Measurements from ENCODE around the gene CT55.

DNA sequence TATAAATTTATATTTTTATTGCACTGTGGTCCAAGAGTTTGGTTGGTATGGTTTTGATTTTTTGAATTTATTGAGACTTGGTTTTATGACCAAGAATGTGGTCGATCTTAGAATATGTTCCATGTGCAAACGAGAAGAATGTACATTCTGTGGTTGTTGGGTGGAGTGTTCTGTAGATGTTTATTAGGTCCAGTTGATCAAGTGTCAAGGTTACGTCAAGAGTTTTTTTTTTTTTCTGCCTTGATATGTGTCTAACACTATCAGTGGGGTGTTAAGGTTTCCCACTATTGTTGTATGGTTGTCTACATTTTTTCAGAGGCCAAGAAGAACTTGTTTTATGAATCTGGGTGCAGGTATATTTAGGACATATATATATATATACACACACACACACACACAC, 61.6 kb downstream of the CT55 start:
- TF ChIP-seq, protein P1, sequence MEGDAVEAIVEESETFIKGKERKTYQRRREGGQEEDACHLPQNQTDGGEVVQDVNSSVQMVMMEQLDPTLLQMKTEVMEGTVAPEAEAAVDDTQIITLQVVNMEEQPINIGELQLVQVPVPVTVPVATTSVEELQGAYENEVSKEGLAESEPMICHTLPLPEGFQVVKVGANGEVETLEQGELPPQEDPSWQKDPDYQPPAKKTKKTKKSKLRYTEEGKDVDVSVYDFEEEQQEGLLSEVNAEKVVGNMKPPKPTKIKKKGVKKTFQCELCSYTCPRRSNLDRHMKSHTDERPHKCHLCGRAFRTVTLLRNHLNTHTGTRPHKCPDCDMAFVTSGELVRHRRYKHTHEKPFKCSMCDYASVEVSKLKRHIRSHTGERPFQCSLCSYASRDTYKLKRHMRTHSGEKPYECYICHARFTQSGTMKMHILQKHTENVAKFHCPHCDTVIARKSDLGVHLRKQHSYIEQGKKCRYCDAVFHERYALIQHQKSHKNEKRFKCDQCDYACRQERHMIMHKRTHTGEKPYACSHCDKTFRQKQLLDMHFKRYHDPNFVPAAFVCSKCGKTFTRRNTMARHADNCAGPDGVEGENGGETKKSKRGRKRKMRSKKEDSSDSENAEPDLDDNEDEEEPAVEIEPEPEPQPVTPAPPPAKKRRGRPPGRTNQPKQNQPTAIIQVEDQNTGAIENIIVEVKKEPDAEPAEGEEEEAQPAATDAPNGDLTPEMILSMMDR (IDR thresholded peaks at IDR 0.05 in 2 of 3, conservative IDR thresholded peaks at IDR 0.05 in 1 of 3; ENCODE audit: borderline replicate concordance in 1 of 3, insufficient read depth in 1 of 3, low read depth in 2 of 3, low read length in 2 of 3), result no peak
- no peak for TF ChIP-seq POLR2A (IDR thresholded peaks at IDR 0.05; ENCODE audit: borderline replicate concordance, extremely low read depth, insufficient read depth, insufficient read length)
- no peak for TF ChIP-seq SP1 (IDR thresholded peaks at IDR 0.05; ENCODE audit: low read depth)
- no peak for TF ChIP-seq YY1 (IDR thresholded peaks at IDR 0.05; ENCODE audit: extremely low read depth, insufficient replicate concordance, low read depth, low read length)
